Naive thymus-derived CD4-positive, alpha-beta T cell (primary cell): Measurements from ENCODE around the gene ELOA. TPM values are rescaled to one million over a fixed set of nuclear protein-coding genes. Genes with fewer than 3 reads are reported as not detected.
A peak's percentile ranks its signal among the peaks of the same experiment; 100 is the strongest.

Experiments used
- ATAC-seq: fragments of 150-1000 bp; cut with Tn5 transposase; 2 replicates; pipeline ENCODE4 v1.10.0; 2021; ENCODE audit warnings: mild to moderate bottlenecking, moderate library complexity
- CTCF ChIA-PET: fragments of 350-600 bp; sonication (Branson Sonifier 250); formaldehyde crosslinking; loops from one replicate; lab custom pipeline; 2021; ENCODE audit warnings: antibody characterized with exemption; lab: Charles Lee
- POLR2A ChIA-PET: fragments of 350-600 bp; sonication (Branson Sonifier 250); formaldehyde crosslinking; loops from one replicate; lab custom pipeline; 2021; ENCODE audit warnings: antibody characterized with exemption, inconsistent platforms; lab: Charles Lee
- DNase-seq, 9 donors: peaks; one replicate each; pipeline versions ENCODE4 v3.0.0 to v3.0.0-alpha.2; 2020 to 2022; ENCODE audit warnings: mixed read lengths in 1 of 9
- H3K27ac ChIP-seq: one replicate; pipeline ENCODE4 v1.7.0; 2013; ENCODE audit warnings: mild to moderate bottlenecking, low read depth, low read length, moderate library complexity
- H3K27me3 ChIP-seq, 2 donors: one replicate each; pipeline ENCODE4 v1.7.0; 2013; ENCODE audit warnings: low read length in 2 of 2, mild to moderate bottlenecking in 2 of 2, moderate library complexity in 2 of 2; ENCODE audit not compliant: control insufficient read depth in 2 of 2, insufficient read depth in 2 of 2
- H3K36me3 ChIP-seq, 3 experiments: 1 replicate in 2 of 3; 2 replicates in 1 of 3; pipeline ENCODE4 v1.7.0; 2013; ENCODE audit warnings: low read length in 3 of 3, mild to moderate bottlenecking in 3 of 3, moderate library complexity in 1 of 3; ENCODE audit not compliant: insufficient read depth in 3 of 3, control insufficient read depth in 2 of 3
- H3K4me1 ChIP-seq, 2 donors: one replicate each; pipeline ENCODE4 v1.7.0; 2013; ENCODE audit warnings: low read length in 2 of 2, mild to moderate bottlenecking in 2 of 2, moderate library complexity in 1 of 2; ENCODE audit not compliant: control insufficient read depth in 2 of 2, insufficient read depth in 2 of 2
- H3K4me3 ChIP-seq: 2 replicates; pipeline ENCODE4 v1.7.0; 2013; ENCODE audit warnings: mild to moderate bottlenecking, low read length
- H3K9me3 ChIP-seq, 3 experiments: 1 replicate in 2 of 3; 2 replicates in 1 of 3; pipeline ENCODE4 v1.7.0; 2013; ENCODE audit warnings: low read length in 3 of 3; ENCODE audit not compliant: control insufficient read depth in 2 of 3
- H3K27ac Mint-ChIP-seq, 9 donors: one replicate each; pipeline ENCODE4 v1.8.0; 2020 to 2022; ENCODE audit warnings: mixed read lengths in 9 of 9, mild to moderate bottlenecking in 8 of 9, moderate library complexity in 5 of 9, inconsistent platforms in 2 of 9
- H3K27me3 Mint-ChIP-seq, 5 donors: one replicate each; pipeline ENCODE4 v1.8.0; 2021 to 2022; ENCODE audit warnings: mixed read lengths in 5 of 5, mild to moderate bottlenecking in 1 of 5
- H3K36me3 Mint-ChIP-seq, 5 donors: one replicate each; pipeline ENCODE4 v1.8.0; 2020 to 2022; ENCODE audit warnings: mixed read lengths in 5 of 5, mild to moderate bottlenecking in 3 of 5, inconsistent platforms in 1 of 5
- H3K4me1 Mint-ChIP-seq, 7 donors: one replicate each; pipeline ENCODE4 v1.8.0; 2020 to 2022; ENCODE audit warnings: mixed read lengths in 7 of 7, mild to moderate bottlenecking in 3 of 7, inconsistent platforms in 1 of 7
- H3K4me3 Mint-ChIP-seq, 10 donors: one replicate each; pipeline ENCODE4 v1.8.0; 2020 to 2022; ENCODE audit warnings: mild to moderate bottlenecking in 10 of 10, mixed read lengths in 10 of 10, moderate library complexity in 6 of 10, inconsistent platforms in 2 of 10
- H3K9me3 Mint-ChIP-seq, 11 donors: one replicate each; pipeline ENCODE4 v1.8.0; 2020 to 2022; ENCODE audit warnings: mixed read lengths in 11 of 11, mild to moderate bottlenecking in 4 of 11, inconsistent platforms in 1 of 11, moderate library complexity in 1 of 11
- intact Hi-C, 2 donors: fragments of 100-400 bp; cut with micrococcal nuclease; formaldehyde crosslinking; loops; one replicate each; pipeline ENCODE4 v1.15.1; 2023
- polyA plus RNA-seq, 2 donors: library from polyadenylated mRNA; unstranded; fragments of 300-500 nt; fragmentation: Illumina TruSeq; gene quantifications; one replicate each; pipeline ENCODE4 v1.2.3, GENCODE V29; 2021
- total RNA-seq, 6 experiments: library from RNA in 5 of 6; stranded (reverse) in 5 of 6; gene quantifications; 1 replicate in 5 of 6; 2 replicates in 1 of 6; pipeline ENCODE4 v1.2.3 and lab custom pipeline; 2021 to 2026

The ELOA gene
- total and polyA plus RNA-seq, 7 experiments from 2014 or later: 20.3 to 36.1 (median 30.4) TPM

DNA sequence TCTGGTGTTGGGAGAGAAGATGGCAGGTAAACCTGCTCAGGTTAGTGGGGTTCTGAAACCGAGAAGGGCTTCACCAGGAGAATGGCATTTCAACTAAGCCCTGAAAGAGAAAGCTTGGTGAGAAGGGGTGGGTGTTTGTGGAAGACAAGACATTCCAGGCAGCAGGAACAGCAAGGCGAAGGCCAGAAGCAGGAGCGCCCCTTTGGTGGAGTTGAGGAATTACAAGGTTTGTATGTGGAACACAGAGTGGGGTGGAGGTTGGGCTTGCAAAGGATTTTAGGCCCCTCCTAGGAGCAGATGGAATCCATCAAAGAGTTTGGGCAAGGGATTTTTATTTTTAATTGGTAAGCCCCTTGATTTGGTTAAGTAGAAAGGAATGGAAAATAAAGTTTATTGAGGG lies 24.8 kb upstream of the ELOA start:
- ChIA-PET POLR2A (no interaction called here), CTCF (no interaction called here)
- H3K4me1 Mint-ChIP-seq: peaks cover 0 to 17% (median 3%) of the 10 kb centered on the region in 7 donors
- no peak overlapping the region for H3K27ac ChIP-seq
- no peaks in the 10 kb centered on the region for H3K36me3 ChIP-seq
- peak overlapping the region in 1 of 9 donors; percentile 43 for H3K27ac Mint-ChIP-seq
- H3K27me3 Mint-ChIP-seq: no peaks in the 10 kb centered on the region
- no peak for DNase-seq
- H3K9me3 ChIP-seq: no peaks in the 10 kb centered on the region
- ATAC-seq: no peak
- H3K4me3 Mint-ChIP-seq: no peak overlapping the region
- no peak overlapping the region for H3K4me3 ChIP-seq
- no peaks in the 10 kb centered on the region for H3K9me3 Mint-ChIP-seq
- H3K36me3 Mint-ChIP-seq: peaks cover 0 to 9% (median 0%) of the 10 kb centered on the region in 5 donors
- H3K27me3 ChIP-seq: no peaks in the 10 kb centered on the region
- H3K4me1 ChIP-seq: no peaks in the 10 kb centered on the region
- intact Hi-C loops: no loop called here

DNA sequence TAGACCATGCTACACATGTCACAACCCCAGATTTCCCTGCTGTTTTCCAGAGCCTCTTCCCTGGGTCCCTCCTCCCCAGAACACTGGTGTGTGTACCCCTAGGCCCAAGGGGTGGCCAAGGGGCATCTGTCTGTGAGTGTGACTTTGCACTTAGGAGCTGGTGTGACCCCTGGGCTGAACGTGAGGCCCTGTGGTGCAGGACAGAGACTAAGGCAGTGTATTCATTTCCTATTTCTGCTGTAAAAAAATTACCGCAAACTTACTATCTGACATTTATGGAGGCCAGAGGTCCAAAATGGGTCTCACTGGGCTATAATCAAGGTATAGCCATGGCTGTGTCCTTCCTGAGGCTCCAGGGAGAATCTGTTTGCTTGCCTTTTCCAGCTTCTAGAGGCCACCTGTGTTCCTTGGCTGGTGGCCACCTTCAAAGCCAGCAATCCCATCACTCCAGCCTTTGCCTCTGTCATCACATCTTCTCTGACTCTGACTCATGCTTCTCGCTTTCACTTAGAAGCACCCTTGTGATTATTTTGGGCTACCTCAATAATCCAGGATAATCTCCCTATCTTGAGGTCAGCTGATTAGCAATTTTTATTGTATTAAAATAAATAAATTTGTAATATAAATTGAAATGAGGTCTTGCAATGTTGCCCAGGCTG lies 24.0 kb upstream of the ELOA start:
- Histone ChIP-seq H3K27ac (no peak overlapping the region), H3K4me3 (no peak overlapping the region), H3K9me3 (no peaks in the 10 kb centered on the region), H3K36me3 (no peaks in the 10 kb centered on the region), H3K27me3 (no peaks in the 10 kb centered on the region), H3K4me1 (no peaks in the 10 kb centered on the region)
- Mint-ChIP-seq H3K27me3 (no peaks in the 10 kb centered on the region), H3K4me1 (peaks cover 0 to 17% (median 3%) of the 10 kb centered on the region in 7 donors), H3K9me3 (no peaks in the 10 kb centered on the region), H3K27ac (no peak overlapping the region), H3K36me3 (peaks cover 0 to 9% (median 0%) of the 10 kb centered on the region in 5 donors), H3K4me3 (no peak overlapping the region)
- intact Hi-C loops: no loop called here
- CTCF ChIA-PET: no interaction called here
- POLR2A ChIA-PET: no interaction called here
- ATAC-seq: no peak
- no peak for DNase-seq

DNA sequence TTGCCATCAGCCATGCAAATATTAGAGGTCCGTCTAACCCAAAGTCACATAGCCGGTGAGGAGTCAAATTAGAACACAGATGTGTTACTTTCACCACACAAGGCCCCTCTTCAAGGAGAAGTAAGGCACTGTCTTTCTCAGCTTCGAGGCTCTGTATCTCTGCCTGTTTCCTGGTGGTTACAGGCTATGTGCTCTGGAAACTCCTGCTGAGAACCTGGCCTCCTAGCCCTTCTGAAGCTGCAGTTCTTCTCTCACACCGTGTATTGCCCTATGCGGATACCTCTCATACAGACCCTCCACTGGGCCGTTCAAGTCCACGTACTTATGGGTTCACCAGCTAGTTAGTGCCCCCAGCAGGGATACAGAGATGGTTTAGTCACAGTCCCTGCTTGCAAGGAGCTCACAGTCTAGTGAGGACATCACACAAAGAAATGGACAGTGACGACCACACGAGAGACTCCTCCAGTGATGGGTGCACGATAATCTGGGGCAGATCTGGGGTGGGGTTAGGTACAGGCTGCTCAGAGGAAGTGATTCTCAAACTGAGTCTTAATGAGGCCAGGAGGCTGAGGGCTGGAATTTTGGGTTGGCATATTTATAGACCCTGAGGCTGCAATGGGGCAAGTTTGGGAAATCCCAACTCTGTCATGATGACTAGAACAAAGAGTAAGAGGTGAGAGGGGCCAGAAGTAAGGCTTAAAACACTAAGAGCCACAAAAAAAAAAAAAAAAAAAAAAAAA lies 22.8 kb upstream of the ELOA start:
- no peaks in the 10 kb centered on the region for H3K4me1 ChIP-seq
- ChIA-PET CTCF (no interaction called here), POLR2A (no interaction called here)
- no peaks in the 10 kb centered on the region for H3K36me3 ChIP-seq
- no peak overlapping the region for H3K4me3 Mint-ChIP-seq
- peak overlapping the region in 1 of 9 donors; percentile 35 for H3K27ac Mint-ChIP-seq
- DNase-seq: peak in 1 of 9 donors; percentile 32
- intact Hi-C loops: no loop called here
- peaks cover 0 to 9% (median 0%) of the 10 kb centered on the region in 5 donors for H3K36me3 Mint-ChIP-seq
- no peak overlapping the region for H3K4me3 ChIP-seq
- ATAC-seq: no peak
- H3K9me3 Mint-ChIP-seq: no peaks in the 10 kb centered on the region
- H3K27ac ChIP-seq: no peak overlapping the region
- no peaks in the 10 kb centered on the region for H3K27me3 Mint-ChIP-seq
- H3K27me3 ChIP-seq: no peaks in the 10 kb centered on the region
- no peaks in the 10 kb centered on the region for H3K9me3 ChIP-seq
- H3K4me1 Mint-ChIP-seq: peaks cover 0 to 17% (median 3%) of the 10 kb centered on the region in 7 donors

DNA sequence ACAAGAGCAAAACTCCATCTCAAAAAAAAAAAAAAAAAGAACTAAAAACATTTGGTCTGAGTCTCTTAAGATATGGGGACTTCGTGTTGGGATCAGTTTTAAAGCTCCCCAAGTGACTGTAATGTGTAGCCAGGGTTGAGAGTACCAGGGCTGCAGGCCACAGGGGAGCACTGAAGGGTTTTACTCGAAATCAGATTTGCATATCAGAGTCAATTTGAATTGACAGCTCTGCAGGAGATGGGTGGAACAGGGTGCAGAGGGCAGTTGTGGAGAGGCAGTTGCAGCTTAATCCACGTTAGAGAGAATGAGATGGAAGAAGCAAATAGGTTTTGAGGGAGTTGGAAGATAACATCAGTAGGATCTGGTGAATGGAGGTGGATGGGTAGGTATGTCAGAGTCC lies 20.6 kb upstream of the ELOA start:
- Mint-ChIP-seq H3K4me3 (no peak overlapping the region), H3K36me3 (no peaks in the 10 kb centered on the region), H3K9me3 (no peaks in the 10 kb centered on the region), H3K27me3 (no peaks in the 10 kb centered on the region), H3K27ac (no peak overlapping the region), H3K4me1 (peaks cover 0 to 17% (median 0%) of the 10 kb centered on the region in 7 donors)
- intact Hi-C loops: no loop called here
- Histone ChIP-seq H3K9me3 (no peaks in the 10 kb centered on the region), H3K4me1 (no peaks in the 10 kb centered on the region), H3K4me3 (no peak overlapping the region), H3K36me3 (no peaks in the 10 kb centered on the region), H3K27ac (no peak overlapping the region), H3K27me3 (no peaks in the 10 kb centered on the region)
- ATAC-seq (no peak), DNase-seq (no peak)
- CTCF ChIA-PET: no interaction called here
- POLR2A ChIA-PET: no interaction called here

DNA sequence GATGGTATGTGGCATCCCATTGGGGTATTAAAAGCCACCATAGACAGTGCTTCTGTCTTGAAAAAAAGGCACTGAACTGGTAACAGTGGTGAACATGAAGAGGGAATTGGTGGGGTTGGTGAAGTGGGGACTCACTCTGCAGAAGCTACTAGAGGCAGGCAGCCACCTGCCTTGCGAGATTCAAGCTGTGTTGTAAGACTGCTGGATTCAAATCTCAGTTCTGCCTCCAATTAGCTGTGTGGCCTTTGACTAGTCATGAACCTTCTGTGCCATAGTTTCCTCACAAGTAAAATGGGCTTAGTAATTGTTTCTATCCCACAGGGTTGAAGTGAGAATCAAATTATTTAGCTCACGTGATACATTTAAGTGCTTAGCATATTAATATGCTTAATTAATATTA lies 16.6 kb upstream of the ELOA start:
- Histone ChIP-seq H3K9me3 (no peaks in the 10 kb centered on the region), H3K27ac (no peak overlapping the region), H3K4me3 (no peak overlapping the region), H3K36me3 (no peaks in the 10 kb centered on the region), H3K27me3 (no peaks in the 10 kb centered on the region), H3K4me1 (no peaks in the 10 kb centered on the region)
- H3K27me3 Mint-ChIP-seq: no peaks in the 10 kb centered on the region
- H3K4me3 Mint-ChIP-seq: no peak overlapping the region
- H3K9me3 Mint-ChIP-seq: no peaks in the 10 kb centered on the region
- ChIA-PET POLR2A (no interaction called here), CTCF (no interaction called here)
- peaks cover 0 to 6% (median 3%) of the 10 kb centered on the region in 5 donors for H3K36me3 Mint-ChIP-seq
- intact Hi-C loops: no loop called here
- DNase-seq (no peak), ATAC-seq (no peak)
- H3K4me1 Mint-ChIP-seq: peaks cover 0 to 7% (median 0%) of the 10 kb centered on the region in 7 donors
- H3K27ac Mint-ChIP-seq: no peak overlapping the region

DNA sequence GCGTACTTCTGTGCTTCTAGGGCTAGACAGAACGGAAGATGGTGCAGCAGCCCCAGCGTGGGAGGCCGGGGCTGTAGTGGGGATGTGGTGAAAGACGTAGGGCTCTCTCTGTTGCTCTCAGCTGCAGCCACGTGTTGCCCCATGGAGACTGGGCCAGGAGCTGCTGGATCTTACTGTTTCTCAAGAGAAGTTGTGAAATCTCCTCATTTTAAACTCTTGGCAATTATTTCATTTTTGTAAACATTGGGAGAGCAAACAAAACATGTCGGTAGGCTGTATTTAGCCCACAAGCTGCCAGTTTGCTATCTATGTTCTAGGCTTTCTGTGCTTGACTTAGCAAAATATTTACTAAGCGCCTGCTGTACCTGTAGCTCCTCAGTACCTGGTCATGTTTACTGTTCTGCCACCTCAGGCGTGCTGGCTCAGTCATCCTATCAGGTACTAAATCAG lies 15.9 kb upstream of the ELOA start:
- Mint-ChIP-seq H3K27ac (no peak overlapping the region), H3K9me3 (no peaks in the 10 kb centered on the region), H3K27me3 (no peaks in the 10 kb centered on the region), H3K4me1 (peaks cover 0 to 7% (median 0%) of the 10 kb centered on the region in 7 donors), H3K36me3 (peaks cover 0 to 7% (median 3%) of the 10 kb centered on the region in 5 donors), H3K4me3 (no peak overlapping the region)
- Histone ChIP-seq H3K27me3 (no peaks in the 10 kb centered on the region), H3K27ac (no peak overlapping the region), H3K36me3 (no peaks in the 10 kb centered on the region), H3K9me3 (no peaks in the 10 kb centered on the region), H3K4me1 (no peaks in the 10 kb centered on the region), H3K4me3 (no peak overlapping the region)
- DNase-seq: no peak
- intact Hi-C loops: no loop called here
- ChIA-PET POLR2A (no interaction called here), CTCF (no interaction called here)
- peak; percentile 49 for ATAC-seq
